GM12892 (cell line): ENCODE data around the gene MYO5B.

Experiments used
- POLR2A ChIP-seq: IDR thresholded peaks from 2 replicates; pipeline ENCODE4 v1.6.1; 2011; ENCODE audit warnings: low read depth, low read length, control low read depth
- POLR2AphosphoS5 ChIP-seq: IDR thresholded peaks from 2 replicates; pipeline ENCODE4 v1.6.1; 2011; ENCODE audit warnings: low read depth, low read length, control low read depth
- TAF1 ChIP-seq: IDR thresholded peaks from 2 replicates; pipeline ENCODE4 v1.6.1; 2011; ENCODE audit warnings: low read depth, mild to moderate bottlenecking, control low read depth, low read length, borderline replicate concordance

DNA sequence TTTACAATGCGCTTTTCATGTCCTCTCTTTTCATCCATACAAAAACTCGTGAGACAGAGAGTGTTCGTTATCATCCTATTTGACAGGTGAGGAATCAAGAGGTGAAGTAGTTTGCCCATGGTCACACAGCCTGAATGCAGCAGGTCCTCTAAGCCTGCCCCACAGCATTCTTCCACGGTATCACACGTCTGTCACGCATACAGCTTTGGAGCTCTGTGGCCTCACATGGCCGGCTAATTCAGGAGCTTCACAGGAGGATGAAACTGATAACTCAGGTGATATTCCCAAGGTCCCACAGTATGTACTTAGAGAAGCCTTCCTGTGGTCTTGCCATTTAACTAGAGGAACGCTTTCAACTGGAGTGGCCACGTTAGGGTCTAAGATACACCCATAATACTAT, 59.0 kb downstream of the MYO5B start:
- TF ChIP-seq POLR2A (no peak), POLR2AphosphoS5 (no peak), TAF1 (no peak)
